NCI-H526 (cell line): ENCODE measurements around the gene NUFIP2.
"Not testable (repeated sequence)": the region's sequence is repeated elsewhere in the genome, so short reads cannot be mapped to it uniquely, and the experiment has no call there.

Source experiments
- DNase-seq, 2 experiments: peaks; one replicate each; lab custom pipeline; 2025; lab: John Stamatoyannopoulos, UW

The NUFIP2 gene

DNA sequence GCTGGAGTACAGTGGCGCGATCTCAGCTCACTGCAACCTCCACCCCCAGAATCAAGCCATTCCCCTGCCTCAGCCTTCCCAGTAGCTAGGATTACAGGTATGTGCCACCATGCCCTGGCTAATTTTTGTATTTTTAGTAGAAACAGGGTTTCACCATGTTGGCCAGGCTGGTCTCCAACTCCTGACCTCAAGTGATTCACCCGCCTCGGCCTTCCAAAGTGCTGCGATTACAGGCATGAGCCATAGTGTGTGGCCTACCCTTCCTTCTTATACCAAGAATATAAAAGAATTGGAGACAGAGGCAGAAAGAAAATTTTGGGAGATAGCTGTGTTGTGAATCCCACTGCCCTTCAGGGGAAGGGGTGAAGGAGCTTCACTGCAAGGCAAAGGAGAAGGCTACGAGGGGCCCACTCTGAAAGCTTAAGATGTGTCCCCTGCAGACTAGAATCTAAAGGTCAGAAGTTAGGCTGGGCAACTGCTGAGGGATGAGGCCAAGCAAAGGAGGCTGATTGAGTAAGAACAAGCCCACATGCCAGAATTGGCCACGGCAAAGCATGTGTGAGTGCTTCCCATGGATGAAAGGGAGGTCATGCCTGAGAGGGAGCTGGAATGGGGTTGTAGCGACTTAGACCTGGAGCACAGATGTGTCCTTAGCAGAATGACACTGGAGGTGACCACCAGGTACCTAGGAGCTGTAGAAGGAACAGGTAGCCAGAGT, 55.7 kb downstream of the NUFIP2 start:
- DNase-seq = no peak

DNA sequence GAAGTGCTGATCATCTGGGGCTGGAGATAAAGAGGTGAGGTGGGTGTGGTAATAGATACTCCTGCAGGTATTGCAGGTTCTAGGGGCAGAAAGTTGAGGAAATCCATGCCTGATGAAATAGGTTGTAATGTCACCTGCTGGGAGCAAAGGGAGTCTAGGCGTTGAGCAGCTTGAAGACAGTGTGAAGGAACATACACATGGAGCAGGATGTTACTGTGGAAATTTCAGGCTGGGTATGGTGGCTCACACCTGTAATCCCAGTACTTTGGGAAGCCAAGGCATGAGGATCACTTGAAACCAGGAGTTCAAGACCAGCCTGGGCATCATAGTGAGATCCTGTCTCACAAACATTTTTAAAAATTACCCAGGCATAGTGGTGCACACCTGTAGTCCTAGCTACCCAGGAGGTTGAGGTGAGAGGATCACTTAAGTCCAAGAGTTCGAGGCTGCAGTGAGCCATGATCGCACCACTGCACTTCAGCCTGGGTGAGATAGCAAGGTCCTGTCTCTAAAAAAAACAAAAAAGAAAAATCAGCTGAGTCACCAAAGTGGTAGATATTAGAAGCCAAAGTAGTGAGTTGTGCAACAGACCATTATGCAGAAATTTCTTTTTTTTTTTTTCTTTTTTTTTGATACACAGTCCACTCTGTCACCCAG, 56.3 kb downstream of the NUFIP2 start:
- DNase-seq = no peak

GRCh38 chr17:29235904-29236303, 58.0 kb downstream of the NUFIP2 start:
- DNase-seq = no peak

GRCh38 chr17:29234972-29235371, 59.0 kb downstream of the NUFIP2 start:
- not testable (repeated sequence) for DNase-seq

DNA sequence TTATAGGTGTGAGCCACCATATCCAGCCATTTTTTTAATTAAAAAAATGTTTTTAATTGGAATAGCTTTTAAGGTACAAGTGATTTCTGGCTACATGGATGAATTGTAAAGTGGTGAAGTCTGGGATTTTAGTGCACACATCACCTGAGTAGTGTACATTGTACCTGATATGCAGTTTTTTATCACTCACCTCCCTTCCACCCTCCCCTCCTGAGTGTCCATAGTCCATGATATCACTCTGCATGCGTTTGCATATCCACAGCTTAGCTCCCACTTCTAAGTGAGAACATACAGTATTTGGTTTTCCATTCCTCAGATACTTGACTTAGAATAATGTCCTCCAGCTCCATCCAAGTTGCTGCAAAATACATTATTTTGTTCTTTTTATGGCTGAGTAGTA, 60.6 kb downstream of the NUFIP2 start:
- peak in 1 of 2 experiments; percentile 48 for DNase-seq

DNA sequence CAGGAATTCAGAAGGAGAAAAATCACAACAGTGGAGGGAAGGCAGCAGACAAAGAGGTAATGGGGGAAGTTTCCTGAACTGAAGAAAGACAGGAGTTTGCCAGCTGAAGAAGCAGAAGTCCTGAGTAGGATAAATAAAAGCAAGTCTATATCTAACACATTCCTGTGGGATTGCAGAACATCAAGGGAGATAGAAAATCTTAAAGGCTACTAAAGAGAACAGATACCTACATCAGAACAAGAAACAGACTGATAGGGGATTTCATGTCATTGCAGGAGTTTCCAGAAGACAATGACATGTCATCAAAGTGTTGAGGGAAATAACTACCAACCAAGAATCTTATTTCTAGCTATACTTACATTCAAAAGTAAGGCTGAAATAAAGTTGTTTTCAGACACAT, 68.6 kb downstream of the NUFIP2 start:
- no peak for DNase-seq

GRCh38 chr17:29221338-29221737, 72.6 kb downstream of the NUFIP2 start:
- not testable (repeated sequence) for DNase-seq

DNA sequence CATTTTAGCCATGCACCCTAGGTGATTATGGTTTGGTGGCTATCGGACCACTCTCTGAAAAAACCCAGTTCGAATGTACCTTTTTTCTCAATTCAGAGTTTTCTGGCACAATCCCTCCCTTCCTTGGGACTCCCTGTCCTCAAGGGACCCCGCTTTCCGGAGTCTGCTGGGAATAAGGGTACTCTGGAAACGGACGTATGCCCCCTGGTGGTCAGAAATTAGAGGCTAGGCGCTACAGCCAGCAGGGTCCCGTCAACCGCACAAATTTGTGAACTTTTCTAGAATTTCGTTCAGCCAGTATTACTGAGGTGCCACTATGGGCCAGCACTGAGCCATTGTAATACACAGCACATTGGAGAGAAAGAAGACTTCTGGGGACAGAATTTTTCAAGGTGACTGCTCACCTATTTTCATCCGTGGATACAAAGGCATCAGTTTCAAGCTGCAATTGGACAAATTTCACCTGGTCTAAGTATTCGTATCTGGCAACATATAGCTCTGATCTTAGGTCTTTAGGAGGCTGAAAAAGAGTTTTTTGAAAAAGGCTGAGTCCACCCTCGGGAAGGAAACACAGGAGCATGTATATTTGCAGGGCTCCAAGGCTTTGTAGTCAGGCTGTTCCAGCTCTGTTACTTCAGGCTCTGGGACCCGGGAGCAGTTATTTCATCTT, 74.4 kb downstream of the NUFIP2 start:
- DNase-seq = peak; percentile 56 to 92

DNA sequence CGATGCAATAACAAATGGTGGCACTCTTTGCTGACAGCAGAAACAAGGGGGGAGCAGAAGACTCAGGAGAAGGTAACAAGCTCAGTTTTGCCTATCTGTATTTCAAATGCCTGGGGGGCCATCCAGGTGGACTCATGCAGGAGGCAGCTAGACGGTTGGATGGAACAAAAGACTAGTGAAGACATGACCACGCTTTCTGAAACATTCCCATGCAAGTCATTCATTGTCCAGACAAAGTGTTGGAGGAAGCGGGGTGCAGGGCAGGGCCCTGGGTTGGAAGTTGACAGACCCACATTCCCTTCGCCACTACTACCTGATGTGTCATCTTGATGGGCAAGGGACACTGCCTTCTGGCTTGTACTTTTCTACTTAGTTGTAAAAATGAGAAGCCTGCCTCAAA, 77.1 kb downstream of the NUFIP2 start:
- DNase-seq = no peak

DNA sequence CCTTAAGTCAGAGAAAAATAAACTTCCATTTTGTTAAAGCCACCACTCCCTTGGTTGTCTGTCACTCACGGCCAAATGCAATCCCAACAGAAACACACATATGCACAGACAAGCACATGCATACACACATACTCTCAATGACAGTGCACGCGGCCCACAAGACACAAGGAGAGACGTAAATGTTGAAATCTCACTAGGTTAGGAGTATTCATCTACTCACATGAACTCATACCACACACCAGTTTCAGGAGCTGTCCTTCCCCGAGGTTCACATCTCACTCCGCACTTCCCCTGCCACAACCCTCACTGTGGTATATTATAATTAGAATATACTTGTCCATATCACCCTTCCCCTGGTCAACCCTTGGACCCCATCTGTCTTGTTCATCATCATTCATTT, 77.8 kb downstream of the NUFIP2 start:
- no peak for DNase-seq

DNA sequence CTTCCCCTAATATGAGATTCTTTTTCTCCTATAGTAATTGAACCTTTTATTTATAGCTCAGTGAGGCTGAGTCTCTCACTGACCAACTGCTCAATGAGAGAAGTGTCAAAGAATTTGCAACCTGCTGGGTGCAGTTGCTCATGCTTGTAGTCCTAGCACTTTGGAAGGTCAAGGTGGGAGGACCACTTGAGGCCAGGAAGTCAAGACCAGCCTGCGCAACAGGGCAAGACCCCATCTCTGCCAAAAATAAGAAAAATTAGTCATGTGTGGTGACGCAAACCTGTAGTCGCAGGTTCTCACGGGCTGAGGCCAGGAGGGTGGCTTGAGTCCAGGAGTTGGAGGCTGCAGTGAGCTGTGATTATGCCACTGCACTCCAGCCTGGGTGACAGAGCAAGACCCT, 78.2 kb downstream of the NUFIP2 start:
- DNase-seq = no peak

GRCh38 chr17:29215174-29215573, 78.8 kb downstream of the NUFIP2 start:
- DNase-seq = no peak

GRCh38 chr17:29214215-29215146, 79.5 kb downstream of the NUFIP2 start:
- DNase-seq = no peak

DNA sequence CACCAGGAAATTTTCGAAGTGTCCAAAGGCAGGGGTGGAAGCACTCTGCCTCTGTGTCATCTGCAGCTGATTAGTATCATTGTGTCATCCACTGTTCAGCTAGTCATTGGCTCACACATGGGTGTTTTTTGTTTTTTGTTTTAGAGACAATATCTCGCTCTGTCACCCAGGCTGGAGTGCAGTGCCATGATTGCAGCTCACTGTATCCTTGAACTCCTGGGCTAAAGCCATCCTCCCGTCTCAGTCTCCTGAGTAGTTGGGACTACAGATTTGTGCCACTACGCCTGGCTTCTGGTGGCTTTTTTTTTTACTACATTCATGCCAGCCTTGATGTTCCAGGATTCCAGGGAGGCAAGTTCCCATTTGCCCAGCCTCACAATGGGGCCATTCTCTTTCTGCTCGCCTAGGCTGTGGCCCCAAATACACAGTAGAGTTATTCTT, 81.2 kb downstream of the NUFIP2 start:
- no peak for DNase-seq

GRCh38 chr17:29212094-29212631, 81.8 kb downstream of the NUFIP2 start:
- no peak for DNase-seq

DNA sequence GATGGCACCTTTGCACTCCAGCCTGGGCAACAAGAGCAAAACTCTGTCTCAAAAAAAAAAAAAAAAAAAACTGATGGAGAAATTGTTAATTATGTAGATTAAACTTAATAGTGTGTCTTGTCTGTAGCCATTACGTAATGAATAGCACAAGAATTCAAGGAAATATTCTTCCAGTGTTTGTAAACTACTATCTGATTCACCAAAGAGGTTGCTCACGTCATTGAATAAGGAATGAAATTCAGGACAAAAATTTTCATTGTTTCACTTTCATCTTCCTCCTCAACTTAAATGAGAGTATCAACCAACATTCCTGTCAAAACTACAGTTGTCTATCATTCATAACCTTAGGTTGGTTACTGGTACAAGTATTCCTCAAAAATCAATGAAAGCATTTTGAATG, 83.1 kb downstream of the NUFIP2 start:
- DNase-seq = no peak

- peak in 1 of 2 experiments; percentile 32 for DNase-seq
Observed at GRCh38 chr17:29209073-29209472, 84.9 kb downstream of the NUFIP2 start.

DNA sequence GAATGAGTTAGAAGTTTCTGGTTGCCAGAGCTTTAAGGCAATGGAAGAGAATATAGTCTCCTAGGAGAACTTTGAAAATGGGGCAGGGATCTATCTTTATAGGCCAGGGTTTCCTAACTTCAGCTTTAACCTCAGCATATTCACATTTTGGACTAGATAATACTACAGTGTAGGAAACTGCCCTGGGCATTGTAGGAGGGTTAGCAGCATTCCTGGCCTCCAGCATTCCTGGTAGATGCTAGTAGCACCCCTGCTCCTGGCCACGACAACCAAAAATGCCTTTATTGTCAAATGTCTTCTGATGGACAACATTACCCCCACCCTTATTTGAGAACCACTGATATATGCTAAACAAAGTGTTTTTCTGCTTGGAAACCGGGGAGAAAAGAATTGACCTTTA, 86.0 kb downstream of the NUFIP2 start:
- no peak for DNase-seq
